ENCODE data around the gene TH.

GRCh38 chr11:2220173-2220771 is 48.7 kb upstream of the TH start:
- TF ChIP-seq POLR2A (IDR thresholded peaks at IDR 0.05), result no peak
- TF ChIP-seq, protein P1, sequence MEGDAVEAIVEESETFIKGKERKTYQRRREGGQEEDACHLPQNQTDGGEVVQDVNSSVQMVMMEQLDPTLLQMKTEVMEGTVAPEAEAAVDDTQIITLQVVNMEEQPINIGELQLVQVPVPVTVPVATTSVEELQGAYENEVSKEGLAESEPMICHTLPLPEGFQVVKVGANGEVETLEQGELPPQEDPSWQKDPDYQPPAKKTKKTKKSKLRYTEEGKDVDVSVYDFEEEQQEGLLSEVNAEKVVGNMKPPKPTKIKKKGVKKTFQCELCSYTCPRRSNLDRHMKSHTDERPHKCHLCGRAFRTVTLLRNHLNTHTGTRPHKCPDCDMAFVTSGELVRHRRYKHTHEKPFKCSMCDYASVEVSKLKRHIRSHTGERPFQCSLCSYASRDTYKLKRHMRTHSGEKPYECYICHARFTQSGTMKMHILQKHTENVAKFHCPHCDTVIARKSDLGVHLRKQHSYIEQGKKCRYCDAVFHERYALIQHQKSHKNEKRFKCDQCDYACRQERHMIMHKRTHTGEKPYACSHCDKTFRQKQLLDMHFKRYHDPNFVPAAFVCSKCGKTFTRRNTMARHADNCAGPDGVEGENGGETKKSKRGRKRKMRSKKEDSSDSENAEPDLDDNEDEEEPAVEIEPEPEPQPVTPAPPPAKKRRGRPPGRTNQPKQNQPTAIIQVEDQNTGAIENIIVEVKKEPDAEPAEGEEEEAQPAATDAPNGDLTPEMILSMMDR (IDR thresholded peaks at IDR 0.05), result no peak

All from ovary (tissue), 3 donors.